GM21717 (cell line): ENCODE results near the gene PSMD4.

ENCODE experiments used
- ATAC-seq: cut with Tn5 transposase; IDR thresholded peaks from one replicate; pipeline ENCODE4 v1.9.1; 2021; ENCODE audit warnings: mild to moderate bottlenecking, moderate library complexity; ENCODE audit not compliant: unreplicated experiment

PSMD4 gene

GRCh38 chr1:151293093-151293492 lies 38.6 kb downstream of the PSMD4 start:
- no peak for ATAC-seq

- no peak for ATAC-seq
These were observed 40.4 kb downstream of the PSMD4 start for GRCh38 chr1:151294742-151295462.

DNA sequence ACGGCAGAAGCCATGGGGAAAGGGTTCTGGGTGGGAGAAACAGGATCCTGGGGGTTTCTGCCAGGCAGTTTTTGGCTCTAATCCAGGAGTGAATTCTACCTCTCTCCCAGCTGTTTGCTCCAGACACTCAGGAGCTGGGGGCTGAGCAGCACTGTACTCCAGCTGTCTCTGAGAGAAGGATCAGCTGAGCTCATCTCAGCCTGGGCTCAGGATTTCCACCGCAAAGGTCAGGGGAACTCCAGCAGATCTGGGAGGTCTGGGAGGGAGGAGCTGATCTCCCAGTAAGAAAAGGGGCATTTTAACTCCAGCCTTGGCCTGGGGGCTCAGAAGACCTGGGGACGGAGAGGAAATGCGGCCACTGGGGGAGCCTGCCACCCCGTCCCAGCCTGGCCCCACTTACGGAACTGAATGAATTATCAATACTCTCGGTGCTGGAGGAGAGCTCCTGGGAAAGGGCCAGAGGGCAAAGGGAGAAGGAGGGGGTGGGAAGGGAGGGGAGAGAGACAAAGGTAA lies 55.3 kb downstream of the PSMD4 start:
- no peak for ATAC-seq

GRCh38 chr1:151311011-151311410 lies 56.5 kb downstream of the PSMD4 start:
- no peak for ATAC-seq

- ATAC-seq, result no peak
These were observed 57.2 kb downstream of the PSMD4 start for GRCh38 chr1:151311589-151312331.

DNA sequence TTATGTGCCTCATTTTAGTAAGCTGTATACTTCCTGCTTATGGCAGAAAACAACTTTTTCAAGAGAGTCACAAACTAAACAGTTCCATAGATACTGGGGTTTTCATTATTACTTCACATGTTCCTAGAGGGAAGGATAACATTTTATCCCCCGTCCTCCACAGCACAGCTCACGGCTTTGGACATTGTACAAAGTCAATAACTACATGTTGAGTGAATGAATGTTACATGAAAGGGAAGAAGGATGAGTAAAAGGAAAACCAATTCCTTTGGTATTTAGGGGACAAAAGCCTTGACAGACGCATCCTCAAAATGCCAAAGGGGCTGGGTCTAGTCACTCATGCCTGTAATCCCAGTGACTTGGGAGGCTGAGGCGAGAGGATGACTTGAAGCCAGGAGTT lies 57.9 kb downstream of the PSMD4 start:
- no peak for ATAC-seq

GRCh38 chr1:151312826-151313225 lies 58.3 kb downstream of the PSMD4 start:
- ATAC-seq, result no peak

DNA sequence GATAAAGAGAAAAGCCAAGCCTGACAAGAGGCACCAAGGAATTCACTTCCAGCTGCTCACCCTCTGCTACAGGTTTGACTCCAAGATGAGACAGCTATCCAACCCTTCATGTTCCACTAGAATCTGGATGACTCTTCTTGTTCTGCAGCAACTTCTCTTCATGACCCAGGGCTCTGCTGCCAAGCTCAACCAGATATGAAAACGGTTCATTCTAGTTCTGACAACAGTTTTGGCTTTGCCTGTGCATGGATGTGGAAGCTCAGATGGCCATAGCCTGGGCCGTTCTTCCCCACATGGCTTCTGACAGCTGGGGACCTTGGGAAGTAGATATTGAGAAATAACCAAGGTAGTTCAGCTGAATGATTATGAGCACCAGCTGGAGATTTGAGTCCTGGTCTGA lies 59.0 kb downstream of the PSMD4 start:
- no peak for ATAC-seq

GRCh38 chr1:151314137-151314875 lies 59.8 kb downstream of the PSMD4 start:
- no peak for ATAC-seq

- ATAC-seq, result no peak
These were observed 61.2 kb downstream of the PSMD4 start for GRCh38 chr1:151315565-151316235.
